ENCODE results near the gene FAIM2.
A peak's percentile ranks its signal among the peaks of the same experiment; 100 is the strongest.
"Not testable (repeated sequence)": the region's sequence is repeated elsewhere in the genome, so short reads cannot be mapped to it uniquely, and the experiment has no call there.

Gene FAIM2

DNA sequence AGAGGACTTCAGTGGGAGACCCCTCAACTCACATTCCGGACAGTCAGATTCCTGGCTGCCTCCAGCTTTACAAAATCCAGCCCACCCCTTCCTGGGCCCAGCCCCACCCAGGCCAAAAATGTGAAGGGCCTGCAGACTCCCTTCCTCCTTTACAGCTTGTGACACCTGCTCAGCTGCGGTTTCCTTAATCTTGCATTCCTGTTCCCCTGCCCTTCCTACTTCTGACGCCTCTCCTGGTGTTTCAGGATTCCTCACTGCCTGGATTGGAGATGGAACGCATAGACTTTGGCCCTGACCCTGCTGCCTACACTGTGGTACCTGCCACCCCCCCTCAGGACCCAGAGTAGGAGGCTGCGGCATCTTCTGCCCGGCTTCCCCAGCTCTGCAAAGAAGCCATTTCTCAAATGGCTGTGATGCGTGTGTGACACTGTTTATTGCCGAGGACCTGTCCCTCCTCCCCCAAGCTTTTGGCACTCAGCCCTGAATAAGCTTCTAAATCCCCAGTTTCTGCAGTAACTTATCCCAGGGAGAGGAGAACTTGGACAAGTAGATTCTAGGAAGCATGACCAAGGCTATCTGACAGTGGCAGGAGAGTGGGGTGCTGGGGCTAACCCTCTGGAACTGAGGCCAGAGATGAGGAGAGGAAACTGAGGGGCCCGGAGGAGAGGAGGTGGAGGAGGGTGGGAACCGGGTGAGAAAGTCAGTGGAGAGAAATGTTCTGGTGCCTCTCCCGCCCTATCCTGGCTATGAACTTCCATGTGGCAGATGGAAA lies 35.9 kb downstream of the FAIM2 start:
- Mint-ChIP-seq H3K9me3 (no peaks in the 10 kb centered on the region), H3K4me1 (ENCODE audit: low read depth) (no peaks in the 10 kb centered on the region), H3K27ac (no peak overlapping the region), H3K27me3 (ENCODE audit: low read depth) (peaks cover 5% of the 10 kb centered on the region), H3K36me3 (ENCODE audit: low read depth) (no peaks in the 10 kb centered on the region), H3K4me3 (no peak overlapping the region)
- no peak for DNase-seq (ENCODE audit: low spot score)

DNA sequence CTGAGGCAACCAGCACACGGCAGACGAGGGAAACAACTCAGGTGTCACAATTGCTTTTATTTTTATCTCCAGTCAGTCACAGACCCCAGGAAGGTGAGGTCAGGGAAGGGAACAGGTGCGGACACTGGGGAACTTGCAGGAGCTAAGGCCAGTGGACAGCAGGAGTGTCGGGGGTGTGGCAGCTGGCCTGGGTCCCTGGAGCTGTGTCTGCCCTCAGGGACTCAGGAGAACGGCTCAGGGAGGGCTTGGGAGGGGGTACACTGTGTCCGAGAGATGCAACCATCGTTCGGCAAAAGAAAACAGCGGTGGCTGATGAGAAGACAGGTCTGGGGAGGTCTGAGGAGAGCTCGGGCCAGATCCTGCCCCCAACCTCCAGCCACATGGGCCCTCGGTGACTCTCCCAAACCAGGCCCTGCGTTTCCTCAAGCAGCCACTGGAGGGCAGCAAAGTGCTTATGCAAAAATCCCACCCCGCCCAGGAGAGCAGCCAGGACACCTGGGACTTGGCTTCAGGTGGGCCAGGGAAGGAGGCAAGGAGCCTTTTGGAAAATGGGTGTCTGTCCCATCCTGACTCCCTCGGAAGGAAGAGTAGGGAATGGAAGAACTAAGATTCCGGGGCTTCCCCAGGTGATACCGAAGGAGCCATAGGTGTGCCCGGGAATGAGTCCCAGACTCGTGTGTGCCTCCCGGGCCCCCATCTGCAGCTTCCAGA lies 36.7 kb downstream of the FAIM2 start:
- DNase-seq (ENCODE audit: low spot score): peak; percentile 56
- H3K9me3 Mint-ChIP-seq: no peaks in the 10 kb centered on the region
- no peak overlapping the region for H3K4me3 Mint-ChIP-seq
- H3K27me3 Mint-ChIP-seq (ENCODE audit: low read depth): peaks cover 5% of the 10 kb centered on the region
- no peaks in the 10 kb centered on the region for H3K4me1 Mint-ChIP-seq (ENCODE audit: low read depth)
- no peaks in the 10 kb centered on the region for H3K36me3 Mint-ChIP-seq (ENCODE audit: low read depth)
- H3K27ac Mint-ChIP-seq: no peak overlapping the region

DNA sequence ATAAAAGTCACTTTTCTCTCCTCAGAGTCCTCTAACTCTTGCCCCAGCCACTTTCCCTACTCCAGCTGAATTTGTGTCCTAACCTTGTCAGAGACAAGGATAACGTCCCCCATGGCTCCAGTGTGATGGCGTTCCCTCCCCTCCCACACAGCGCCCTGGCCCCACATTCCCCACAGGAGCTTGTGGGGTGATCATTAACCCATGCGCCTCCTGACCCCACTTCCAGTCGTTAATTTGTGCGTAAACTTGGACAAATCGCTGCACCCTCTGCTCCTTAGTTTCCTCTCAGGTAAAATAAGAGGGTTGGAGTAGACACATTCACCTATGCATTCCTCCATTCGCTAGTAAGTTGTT lies 37.9 kb downstream of the FAIM2 start:
- H3K4me3 Mint-ChIP-seq: no peak overlapping the region
- no peaks in the 10 kb centered on the region for H3K36me3 Mint-ChIP-seq (ENCODE audit: low read depth)

DNA sequence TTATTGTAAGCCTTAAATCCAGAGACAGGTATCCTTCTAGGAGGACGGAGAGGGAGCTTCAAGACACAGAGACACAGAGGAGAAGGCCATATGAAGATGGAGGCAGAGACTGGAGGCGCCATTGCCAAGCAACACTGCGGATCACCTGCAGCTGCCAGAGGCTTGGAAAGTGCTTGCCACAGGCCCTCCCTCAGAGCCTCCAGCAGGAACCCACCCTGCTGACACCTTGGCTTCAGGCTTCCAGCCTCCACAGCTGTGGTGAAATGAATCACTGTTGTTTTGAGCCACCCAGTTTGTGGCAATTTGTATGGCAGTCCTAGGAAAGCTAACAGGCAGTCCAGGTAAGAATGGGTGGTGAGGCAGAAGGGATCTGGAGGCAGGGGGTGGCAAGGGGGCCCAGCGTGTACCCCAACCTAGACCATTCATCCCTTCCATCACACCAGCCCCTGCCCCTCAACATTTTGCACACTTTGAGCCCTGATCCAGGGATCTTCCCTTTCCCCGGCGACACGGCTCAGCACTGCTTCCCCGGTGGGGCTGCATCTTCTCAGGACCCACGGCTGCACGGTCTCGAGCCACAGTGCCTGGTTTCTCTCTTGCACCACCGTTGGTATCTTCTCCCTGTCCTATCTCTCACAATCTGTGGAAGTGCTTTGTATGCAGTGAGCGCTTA lies 38.5 kb downstream of the FAIM2 start:
- Mint-ChIP-seq H3K27me3 (ENCODE audit: low read depth) (peaks cover 5% of the 10 kb centered on the region), H3K27ac (no peak overlapping the region), H3K4me3 (no peak overlapping the region), H3K4me1 (ENCODE audit: low read depth) (no peaks in the 10 kb centered on the region), H3K9me3 (no peaks in the 10 kb centered on the region), H3K36me3 (ENCODE audit: low read depth) (no peaks in the 10 kb centered on the region)
- DNase-seq (ENCODE audit: low spot score): no peak

More for the DNA sequence above, 37.9 kb downstream of the FAIM2 start:
- Mint-ChIP-seq H3K27me3 (ENCODE audit: low read depth) (peaks cover 5% of the 10 kb centered on the region), H3K9me3 (no peaks in the 10 kb centered on the region), H3K27ac (no peak overlapping the region), H3K4me1 (ENCODE audit: low read depth) (no peaks in the 10 kb centered on the region)
- DNase-seq (ENCODE audit: low spot score): no peak

DNA sequence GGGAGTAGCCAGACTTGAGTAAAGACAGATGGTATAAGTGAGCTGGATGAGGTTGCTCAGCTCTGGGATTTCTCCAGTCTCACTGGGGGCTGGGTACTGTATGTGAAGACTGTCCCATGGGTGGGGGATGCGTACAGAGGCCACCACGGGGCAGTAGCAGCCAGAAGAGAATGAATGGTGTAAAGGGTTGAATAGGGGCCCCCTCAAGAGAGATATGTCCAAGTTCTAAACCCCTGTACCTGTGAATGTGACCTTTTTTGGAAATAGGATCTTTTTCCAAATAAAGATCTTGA lies 39.0 kb downstream of the FAIM2 start:
- Mint-ChIP-seq H3K27me3 (ENCODE audit: low read depth) (peaks cover 5% of the 10 kb centered on the region), H3K4me3 (no peak overlapping the region), H3K27ac (no peak overlapping the region), H3K4me1 (ENCODE audit: low read depth) (no peaks in the 10 kb centered on the region), H3K36me3 (ENCODE audit: low read depth) (no peaks in the 10 kb centered on the region), H3K9me3 (no peaks in the 10 kb centered on the region)
- DNase-seq (ENCODE audit: low spot score): no peak

DNA sequence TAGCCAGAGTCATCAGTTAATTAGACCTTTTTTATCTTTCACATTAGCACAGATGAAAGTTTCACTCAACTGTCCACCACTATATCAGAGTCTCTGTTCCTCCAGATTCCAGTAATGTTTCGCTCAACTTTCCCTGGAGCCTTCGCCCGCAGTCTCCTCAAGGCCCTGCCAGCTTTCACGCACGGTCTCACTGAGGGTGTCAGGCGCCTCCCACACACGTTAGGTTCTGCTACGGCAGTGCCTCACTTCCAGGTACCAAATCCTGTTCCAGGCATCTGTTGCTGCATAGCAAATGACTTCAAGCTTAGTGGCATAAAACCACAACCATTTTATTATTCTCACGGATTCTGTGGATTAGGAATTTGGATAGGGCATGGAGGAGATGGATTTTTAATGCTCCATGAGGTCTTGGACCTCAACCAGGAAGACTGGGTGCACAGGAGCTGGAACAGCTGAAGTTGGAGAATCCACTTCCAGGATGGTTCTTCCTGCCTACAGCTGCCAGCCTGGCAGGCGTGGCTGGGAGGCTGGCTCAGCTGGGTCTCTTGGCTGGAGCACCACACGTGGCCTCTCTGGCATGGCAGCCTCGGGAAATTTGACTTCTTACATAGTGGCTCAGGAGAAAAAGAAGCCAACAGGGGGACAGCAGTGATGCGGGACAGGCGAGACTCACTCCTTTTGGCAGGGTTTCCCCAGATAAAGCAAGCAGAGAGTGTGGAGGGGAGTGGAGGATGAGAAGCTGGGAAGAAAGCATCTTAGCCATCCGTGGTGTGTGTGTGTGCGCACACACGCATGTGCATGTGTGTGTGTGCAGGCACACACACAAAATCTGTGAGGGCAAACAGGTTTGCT lies 39.5 kb downstream of the FAIM2 start:
- DNase-seq (ENCODE audit: low spot score): no peak
- H3K27me3 Mint-ChIP-seq (ENCODE audit: low read depth): peaks cover 5% of the 10 kb centered on the region
- H3K36me3 Mint-ChIP-seq (ENCODE audit: low read depth): no peaks in the 10 kb centered on the region
- no peak overlapping the region for H3K4me3 Mint-ChIP-seq
- H3K4me1 Mint-ChIP-seq (ENCODE audit: low read depth): no peaks in the 10 kb centered on the region
- H3K9me3 Mint-ChIP-seq: no peaks in the 10 kb centered on the region
- no peak overlapping the region for H3K27ac Mint-ChIP-seq

DNA sequence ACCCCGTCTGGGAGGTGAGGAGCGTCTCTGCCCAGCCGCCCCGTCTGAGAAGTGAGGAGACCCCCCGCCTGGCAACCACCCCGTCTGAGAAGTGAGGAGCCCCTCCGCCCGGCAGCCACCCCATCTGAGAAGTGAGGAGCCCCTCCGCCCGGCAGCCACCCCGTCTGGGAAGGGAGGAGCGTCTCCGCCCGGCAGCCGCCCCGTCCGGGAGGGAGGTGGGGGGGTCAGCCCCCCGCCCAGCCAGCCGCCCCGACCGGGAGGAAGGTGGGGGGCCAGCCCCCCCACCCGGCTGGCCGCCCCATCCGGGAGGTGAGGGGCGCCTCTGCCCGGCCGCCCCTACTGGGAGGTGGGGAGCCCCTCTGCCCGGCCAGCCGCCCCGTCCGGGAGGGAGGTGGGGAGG lies 42.8 kb downstream of the FAIM2 start:
- not testable (repeated sequence) for DNase-seq (ENCODE audit: low spot score); H3K4me3 Mint-ChIP-seq; H3K9me3 Mint-ChIP-seq; H3K4me1 Mint-ChIP-seq (ENCODE audit: low read depth); H3K36me3 Mint-ChIP-seq (ENCODE audit: low read depth); H3K27ac Mint-ChIP-seq
- peaks cover 17% of the 10 kb centered on the region for H3K27me3 Mint-ChIP-seq (ENCODE audit: low read depth)

DNA sequence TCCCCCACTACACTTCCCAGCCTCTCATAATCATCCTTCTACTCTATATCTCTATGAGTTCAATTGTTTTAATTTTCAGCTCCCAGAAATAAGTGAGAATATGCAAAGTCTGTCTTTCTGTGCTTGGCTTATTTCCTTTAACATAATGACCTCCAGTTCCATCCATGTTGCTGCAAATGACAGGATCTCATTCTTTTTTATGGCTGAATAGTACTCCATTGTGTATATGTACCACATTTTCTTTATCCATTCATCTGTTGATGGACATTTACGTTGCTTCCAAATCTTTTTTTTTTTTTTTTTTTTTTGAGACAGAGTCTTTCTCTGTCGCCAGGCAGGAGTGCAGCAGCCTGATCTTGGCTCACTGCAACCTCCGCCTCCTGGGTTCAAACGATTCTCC lies 47.8 kb downstream of the FAIM2 start:
- not testable (repeated sequence) for H3K4me3 Mint-ChIP-seq; DNase-seq (ENCODE audit: low spot score); H3K27ac Mint-ChIP-seq; H3K4me1 Mint-ChIP-seq (ENCODE audit: low read depth); H3K36me3 Mint-ChIP-seq (ENCODE audit: low read depth); H3K9me3 Mint-ChIP-seq
- H3K27me3 Mint-ChIP-seq (ENCODE audit: low read depth): peaks cover 37% of the 10 kb centered on the region

DNA sequence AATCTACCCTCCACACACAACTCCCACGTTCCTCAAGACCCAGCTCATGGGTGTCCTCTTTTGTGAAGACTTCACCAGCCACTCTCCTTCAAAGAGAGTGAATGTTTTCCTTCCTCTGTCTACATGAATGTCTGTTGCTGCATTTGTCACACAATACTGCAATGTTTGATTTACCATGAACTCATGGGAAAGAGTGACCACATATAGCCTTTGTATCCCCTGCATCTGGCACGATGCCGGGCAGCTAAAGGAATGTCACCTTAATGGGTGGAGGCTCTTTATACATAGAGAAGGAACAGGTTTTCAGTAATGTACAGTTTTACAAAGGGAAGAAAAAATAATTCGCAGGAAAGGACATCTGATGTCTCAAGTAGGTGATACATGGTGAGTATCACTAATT lies 48.7 kb downstream of the FAIM2 start:
- no peak overlapping the region for H3K27ac Mint-ChIP-seq
- no peak overlapping the region for H3K4me3 Mint-ChIP-seq
- H3K4me1 Mint-ChIP-seq (ENCODE audit: low read depth): no peaks in the 10 kb centered on the region
- peaks cover 40% of the 10 kb centered on the region for H3K27me3 Mint-ChIP-seq (ENCODE audit: low read depth)
- DNase-seq (ENCODE audit: low spot score): no peak
- H3K36me3 Mint-ChIP-seq (ENCODE audit: low read depth): no peaks in the 10 kb centered on the region
- H3K9me3 Mint-ChIP-seq: no peaks in the 10 kb centered on the region

DNA sequence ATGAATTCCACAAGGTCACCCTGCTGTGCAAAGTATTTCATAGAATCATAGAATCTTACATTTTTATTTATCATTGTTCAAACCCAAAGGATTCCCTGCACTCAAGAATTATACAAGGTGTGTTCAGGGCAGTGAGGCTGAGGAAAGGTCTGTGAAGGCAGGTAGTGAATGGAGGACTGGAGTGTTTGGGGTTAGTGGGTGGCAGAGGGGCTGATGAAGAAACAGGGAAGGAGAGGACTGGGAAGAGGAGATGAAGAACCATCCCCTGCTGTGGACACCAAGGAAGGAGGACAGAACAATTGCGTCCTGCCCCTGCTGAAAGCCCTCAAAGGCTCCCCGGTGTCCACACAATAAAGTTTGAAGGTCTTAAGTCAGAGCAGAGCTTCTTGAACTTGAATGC lies 50.0 kb downstream of the FAIM2 start:
- H3K27ac Mint-ChIP-seq: no peak overlapping the region
- no peak overlapping the region for H3K4me3 Mint-ChIP-seq
- no peak for DNase-seq (ENCODE audit: low spot score)
- no peaks in the 10 kb centered on the region for H3K36me3 Mint-ChIP-seq (ENCODE audit: low read depth)
- H3K4me1 Mint-ChIP-seq (ENCODE audit: low read depth): no peaks in the 10 kb centered on the region
- peaks cover 45% of the 10 kb centered on the region for H3K27me3 Mint-ChIP-seq (ENCODE audit: low read depth)
- no peaks in the 10 kb centered on the region for H3K9me3 Mint-ChIP-seq

DNA sequence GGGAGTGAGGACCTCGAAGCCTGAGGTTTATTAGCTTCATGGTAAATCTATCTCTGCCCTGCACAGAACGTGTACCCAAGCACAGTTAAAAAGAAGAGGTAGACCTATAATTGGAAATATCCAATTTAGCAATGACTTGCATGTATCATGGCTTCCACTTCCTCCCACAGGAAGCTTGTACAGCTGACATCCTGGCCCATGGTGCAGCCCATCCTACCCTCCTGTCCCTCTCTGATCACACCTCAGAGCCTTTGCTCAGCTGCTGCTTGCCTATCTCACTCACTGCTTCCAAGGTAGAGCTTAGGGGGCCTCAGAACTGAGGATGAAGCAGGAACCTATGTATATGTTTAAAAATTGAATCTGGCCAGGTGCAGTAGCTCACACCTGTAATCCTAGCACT lies 56.5 kb downstream of the FAIM2 start:
- no peak for DNase-seq (ENCODE audit: low spot score)
- Mint-ChIP-seq H3K4me3 (no peak overlapping the region), H3K27me3 (ENCODE audit: low read depth) (peaks cover 30% of the 10 kb centered on the region)

DNA sequence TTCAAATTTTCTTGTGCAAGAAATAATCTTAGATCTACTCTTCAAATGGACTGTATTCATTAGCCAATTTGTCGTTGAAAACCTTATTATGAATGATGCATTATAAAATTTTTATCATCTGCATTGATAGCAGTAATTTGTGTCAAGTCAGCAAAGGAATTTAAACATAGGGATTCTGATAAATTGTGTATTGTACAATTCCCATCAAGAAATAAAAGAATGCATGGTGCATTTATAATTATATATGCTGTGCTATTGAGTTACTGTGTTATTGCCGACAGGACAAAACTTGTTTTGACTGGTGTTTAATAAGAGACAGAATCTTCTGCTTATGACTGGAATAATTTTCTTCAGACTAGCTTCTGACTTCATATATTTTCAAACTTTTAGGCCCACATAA lies 57.7 kb downstream of the FAIM2 start:
- Mint-ChIP-seq H3K27ac (no peak overlapping the region), H3K4me3 (no peak overlapping the region), H3K27me3 (ENCODE audit: low read depth) (peaks cover 19% of the 10 kb centered on the region), H3K36me3 (ENCODE audit: low read depth) (peaks cover 5% of the 10 kb centered on the region), H3K4me1 (ENCODE audit: low read depth) (peaks cover 25% of the 10 kb centered on the region), H3K9me3 (peaks cover 4% of the 10 kb centered on the region)
- no peak for DNase-seq (ENCODE audit: low spot score)

More for the DNA sequence above, 56.5 kb downstream of the FAIM2 start:
- H3K36me3 Mint-ChIP-seq (ENCODE audit: low read depth): peaks cover 5% of the 10 kb centered on the region
- H3K9me3 Mint-ChIP-seq: peaks cover 4% of the 10 kb centered on the region
- peaks cover 15% of the 10 kb centered on the region for H3K4me1 Mint-ChIP-seq (ENCODE audit: low read depth)
- no peak overlapping the region for H3K27ac Mint-ChIP-seq

DNA sequence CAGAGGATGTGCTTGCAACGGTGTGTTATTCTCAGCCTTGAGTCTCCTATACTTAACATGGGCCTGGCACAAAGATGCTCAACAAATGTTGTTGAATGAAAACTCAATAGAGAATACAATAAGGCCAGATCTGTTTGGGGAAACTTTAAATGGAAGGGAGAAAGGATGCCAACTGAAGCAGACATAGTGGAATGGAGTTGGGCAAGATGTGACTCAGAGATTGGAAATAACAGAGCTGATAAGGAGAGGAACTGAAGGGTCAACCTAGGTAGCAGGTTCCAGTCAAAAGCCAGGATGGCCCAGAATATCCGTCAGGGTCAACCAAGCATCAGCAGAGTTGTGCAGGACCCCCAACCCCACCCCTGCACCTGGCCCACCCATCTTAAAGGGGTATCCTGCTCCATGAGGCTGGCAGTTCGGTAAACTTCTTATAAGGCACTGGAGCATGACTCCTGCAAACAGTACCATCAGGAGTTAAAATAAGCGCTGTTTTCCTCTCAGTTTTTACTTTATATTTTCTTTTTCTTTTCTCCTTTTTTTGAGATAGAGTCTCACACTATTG lies 59.7 kb downstream of the FAIM2 start:
- Mint-ChIP-seq H3K9me3 (peaks cover 4% of the 10 kb centered on the region), H3K4me3 (peak overlapping the region; percentile 94), H3K4me1 (ENCODE audit: low read depth) (peaks cover 29% of the 10 kb centered on the region), H3K27me3 (ENCODE audit: low read depth) (peaks cover 11% of the 10 kb centered on the region), H3K27ac (no peak overlapping the region), H3K36me3 (ENCODE audit: low read depth) (peaks cover 7% of the 10 kb centered on the region)
- no peak for DNase-seq (ENCODE audit: low spot score)
